HG03378 (cell line): ENCODE results near the gene NTSR2.

Source experiments
- ATAC-seq: cut with Tn5 transposase; IDR thresholded peaks from one replicate; pipeline ENCODE4 v1.9.1; 2021; ENCODE audit warnings: mild to moderate bottlenecking, moderate library complexity; ENCODE audit not compliant: unreplicated experiment

Gene NTSR2, protein sequence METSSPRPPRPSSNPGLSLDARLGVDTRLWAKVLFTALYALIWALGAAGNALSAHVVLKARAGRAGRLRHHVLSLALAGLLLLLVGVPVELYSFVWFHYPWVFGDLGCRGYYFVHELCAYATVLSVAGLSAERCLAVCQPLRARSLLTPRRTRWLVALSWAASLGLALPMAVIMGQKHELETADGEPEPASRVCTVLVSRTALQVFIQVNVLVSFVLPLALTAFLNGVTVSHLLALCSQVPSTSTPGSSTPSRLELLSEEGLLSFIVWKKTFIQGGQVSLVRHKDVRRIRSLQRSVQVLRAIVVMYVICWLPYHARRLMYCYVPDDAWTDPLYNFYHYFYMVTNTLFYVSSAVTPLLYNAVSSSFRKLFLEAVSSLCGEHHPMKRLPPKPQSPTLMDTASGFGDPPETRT

DNA sequence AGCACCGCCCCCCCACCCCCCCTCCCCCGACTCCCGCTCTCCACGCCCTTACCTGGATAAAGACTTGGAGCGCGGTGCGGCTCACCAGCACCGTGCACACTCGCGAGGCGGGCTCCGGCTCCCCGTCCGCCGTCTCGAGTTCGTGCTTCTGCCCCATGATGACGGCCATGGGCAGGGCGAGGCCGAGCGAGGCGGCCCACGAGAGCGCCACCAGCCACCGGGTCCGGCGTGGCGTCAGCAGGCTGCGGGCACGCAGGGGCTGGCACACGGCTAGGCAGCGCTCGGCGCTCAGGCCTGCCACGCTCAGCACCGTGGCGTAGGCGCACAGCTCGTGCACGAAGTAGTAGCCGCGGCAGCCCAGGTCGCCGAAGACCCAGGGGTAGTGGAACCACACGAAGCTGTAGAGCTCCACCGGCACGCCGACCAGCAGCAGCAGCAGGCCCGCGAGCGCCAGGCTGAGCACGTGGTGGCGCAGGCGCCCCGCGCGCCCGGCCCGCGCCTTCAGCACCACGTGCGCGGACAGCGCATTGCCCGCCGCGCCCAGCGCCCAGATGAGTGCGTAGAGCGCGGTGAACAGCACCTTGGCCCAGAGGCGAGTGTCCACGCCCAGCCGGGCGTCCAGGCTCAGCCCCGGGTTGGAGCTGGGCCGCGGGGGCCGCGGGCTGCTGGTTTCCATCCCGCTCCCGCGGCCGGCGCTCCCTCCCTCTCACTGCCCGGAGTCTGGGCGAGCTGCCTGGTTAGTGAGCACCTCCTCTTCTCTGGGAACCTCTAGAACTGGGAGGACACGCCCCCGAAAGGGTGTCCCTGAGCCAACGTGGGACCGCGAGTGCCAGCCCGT is at the start of gene NTSR2:
Gene NTSR2 (minus strand): TSS at position 742 of the 838 bp plus-strand sequence. CDS start 66 bp downstream, at position 676.
- no peak for ATAC-seq

DNA sequence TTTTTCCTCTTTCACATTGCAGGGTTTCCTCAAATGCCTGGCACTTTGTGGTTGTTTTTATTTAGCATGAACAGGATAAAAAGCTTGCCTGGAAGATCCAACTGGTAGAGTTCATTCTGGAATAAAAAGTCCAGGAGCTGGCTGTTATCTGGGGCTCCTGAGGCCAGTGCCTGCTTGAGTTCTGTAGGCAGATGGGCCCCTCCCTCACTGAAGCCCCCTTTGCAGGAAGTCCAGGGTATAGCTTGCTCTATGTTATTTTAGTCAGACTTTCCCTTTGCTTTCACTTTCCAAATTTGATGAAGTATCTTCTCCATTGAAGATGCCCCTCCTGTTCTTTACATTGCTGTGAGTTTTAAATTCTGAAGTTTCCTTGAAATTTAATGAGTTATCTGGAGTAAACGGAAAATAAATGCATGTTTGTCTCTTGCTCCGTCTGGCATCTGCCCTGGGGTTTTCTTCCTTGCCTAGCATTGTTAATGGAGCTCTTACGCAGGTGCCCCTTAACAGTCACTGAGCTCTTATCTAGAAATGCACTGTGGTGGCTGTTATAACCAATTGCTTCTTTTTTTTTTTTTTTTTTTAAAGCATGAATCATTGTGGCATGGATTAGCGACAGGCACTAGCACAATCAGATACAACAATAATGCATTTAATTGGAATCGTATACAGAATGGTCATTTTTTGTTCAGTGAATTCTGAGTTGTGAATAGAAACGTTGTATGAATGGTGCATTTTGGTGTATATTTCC is 49.4 kb upstream of the NTSR2 start:
- no peak for ATAC-seq

DNA sequence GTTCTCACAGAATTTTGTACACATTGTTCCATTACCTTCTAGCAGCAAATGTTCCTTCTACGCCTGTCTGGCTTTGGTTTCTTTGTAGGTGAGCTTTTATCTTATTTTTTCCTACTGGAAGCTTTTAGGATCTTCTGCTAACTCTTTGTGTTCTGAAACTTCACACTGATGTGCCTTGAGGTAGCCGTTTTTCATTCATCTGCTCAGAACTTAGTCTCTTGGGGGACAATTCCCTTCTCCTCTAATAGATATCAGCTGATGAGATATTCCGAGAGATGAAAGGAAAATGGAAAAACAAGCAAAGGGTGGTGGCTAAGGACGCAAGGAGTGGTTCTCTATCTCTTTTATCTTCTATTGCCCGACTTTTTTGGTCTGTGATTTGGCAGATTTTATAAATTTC is 48.6 kb upstream of the NTSR2 start:
- no peak for ATAC-seq

DNA sequence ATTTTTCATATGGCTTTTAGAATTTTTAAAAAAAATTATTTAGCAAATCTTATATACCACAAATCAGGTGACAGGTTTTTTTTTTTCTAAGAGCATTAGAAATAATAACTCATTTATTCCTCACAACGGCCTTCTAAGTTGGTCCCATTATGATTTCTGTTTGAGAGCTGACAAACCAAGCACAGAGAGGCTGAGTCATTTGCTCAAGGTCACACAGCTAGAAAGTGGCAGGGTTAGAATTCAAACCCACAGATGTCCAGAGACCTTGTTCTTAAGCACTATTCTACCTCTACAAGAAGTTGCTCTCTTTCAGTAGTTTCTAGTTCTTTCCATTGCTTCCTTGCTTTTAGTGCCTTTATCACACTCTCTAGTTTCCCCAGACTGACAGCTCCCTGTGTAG is 47.6 kb upstream of the NTSR2 start:
- no peak for ATAC-seq

DNA sequence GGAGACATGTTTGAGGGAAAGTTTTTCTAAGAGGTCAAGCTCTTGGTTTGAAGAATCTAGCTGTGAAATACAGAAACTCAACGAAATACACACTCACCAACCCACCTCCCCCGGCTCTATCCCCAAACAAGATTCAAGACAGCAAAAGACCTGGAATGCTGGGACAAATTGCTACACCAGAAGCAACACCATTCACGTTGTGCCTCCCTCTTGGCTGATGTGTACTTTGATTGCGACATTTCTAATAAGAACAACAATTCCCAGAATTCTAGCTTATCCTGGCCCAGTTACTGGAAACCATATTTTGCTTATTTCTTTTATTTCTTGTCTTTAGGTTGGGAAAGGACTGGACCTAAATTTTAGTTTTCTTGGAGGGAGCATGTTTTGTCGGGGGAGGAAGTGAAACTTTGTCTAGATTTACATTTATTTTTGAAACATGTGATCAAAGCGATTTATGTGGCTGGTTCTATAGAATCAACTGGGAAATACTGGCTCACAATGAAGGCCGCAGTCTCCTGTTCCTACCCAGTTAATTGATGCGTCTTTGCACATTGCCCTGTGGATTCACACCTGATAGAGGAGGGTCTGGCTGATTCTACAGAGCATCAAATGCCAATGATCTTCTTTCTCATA is 46.8 kb upstream of the NTSR2 start:
- no peak for ATAC-seq

DNA sequence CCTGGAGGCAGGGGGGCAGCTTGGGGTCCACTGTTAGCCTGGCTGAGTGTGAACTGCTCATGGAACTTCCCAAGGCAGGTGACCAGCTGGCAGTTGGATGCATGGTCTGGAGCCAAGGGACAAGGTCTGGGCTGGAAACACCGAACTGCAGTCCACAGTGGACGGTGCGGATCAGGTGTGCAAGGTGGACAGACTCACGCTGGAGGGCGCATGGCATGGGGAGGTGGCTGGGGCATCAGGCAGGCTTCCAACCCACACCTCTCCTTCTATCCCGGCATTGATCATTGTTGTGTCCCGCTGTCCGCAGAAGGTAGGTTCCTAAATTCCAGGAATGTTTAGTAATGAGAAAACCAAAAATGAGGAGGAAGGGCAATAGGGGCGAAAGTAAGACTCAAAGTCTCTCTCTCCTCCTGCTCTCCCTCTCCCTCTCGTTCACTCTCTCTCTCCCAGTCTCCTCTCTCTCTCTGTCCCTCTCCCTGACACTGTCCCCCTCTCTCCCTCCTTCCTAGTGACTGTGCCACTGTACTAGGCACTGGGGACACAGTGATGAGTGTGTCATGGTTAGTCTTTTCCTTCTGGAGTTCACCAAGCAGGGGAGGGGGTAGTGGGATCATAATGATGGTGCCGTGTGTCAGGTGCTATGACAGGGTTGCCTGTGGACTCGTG is 46.1 kb upstream of the NTSR2 start:
- ATAC-seq = no peak

DNA sequence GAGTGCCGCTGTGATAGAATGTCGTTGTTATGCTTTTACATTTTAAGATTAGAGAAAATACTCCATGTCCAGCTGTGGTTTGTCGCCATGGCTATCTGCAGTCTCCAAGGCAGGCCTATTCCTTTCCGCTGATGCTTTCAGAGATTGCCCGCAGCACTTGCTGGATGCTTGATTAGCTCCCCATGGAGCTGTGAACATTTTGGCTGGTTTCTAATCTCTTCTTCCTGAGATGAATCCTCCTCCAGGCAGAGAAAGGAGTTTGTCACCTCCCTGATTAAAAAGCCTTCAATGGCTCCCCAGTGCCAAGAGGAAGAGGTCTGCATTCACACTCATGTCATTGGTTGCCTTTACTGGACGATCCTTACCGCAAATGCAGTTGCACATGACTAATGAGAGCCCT is 43.8 kb upstream of the NTSR2 start:
- no peak for ATAC-seq

DNA sequence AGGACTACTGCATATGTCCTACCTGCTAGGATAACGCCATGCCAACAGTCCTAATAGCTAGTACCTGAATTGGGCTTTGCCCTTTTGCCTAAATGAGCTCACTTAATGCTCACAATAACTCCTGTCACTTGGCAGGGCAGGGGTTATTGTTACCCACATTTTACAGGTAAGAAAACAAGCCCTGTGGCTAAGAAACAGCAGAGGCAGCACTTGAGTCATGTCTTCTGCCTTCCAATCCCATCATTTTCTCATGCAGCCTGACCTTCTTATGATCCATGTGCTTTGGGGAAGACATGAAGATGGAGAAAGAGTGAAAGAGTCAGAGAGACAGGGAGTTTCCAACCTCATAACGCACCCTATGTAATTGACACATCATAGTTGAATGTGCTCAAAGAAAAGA is 42.9 kb upstream of the NTSR2 start:
- no peak for ATAC-seq

DNA sequence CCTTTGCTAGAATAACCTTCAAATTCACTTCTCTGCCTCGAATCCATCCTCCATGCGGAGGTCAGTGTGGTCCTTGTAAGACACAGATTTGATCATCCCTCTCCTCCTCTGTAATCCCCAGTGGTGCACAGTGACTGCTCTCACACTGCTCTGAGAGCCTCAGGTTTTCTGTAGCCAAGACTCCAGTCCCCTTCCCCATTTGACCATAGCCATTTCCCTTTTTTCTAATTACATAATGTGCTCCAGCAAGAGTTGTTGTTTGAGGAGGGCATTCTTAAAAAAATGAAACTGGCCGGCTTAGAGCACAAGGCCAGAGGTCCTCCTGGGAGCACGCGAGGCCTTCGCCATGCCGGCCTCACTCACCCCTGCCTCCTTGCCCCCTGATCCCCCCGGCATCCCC is 41.8 kb upstream of the NTSR2 start:
- ATAC-seq = no peak

DNA sequence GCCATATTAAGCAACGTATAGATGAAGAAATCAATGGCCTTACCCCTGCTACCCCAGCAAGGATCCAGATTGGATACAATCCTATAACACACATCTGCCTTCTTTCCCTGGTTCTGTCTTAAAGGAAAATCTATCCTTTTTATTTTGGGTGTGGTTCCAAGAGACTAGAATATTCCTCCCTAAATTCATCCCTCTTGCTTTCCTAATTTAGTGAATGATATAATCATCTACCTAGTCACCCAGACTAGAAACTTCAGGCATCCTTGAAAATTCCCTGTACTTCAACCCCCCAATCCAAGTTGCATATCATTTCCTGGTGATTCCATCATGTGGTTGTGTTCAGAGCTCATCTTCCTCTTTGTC is 41.3 kb upstream of the NTSR2 start:
- ATAC-seq = no peak

DNA sequence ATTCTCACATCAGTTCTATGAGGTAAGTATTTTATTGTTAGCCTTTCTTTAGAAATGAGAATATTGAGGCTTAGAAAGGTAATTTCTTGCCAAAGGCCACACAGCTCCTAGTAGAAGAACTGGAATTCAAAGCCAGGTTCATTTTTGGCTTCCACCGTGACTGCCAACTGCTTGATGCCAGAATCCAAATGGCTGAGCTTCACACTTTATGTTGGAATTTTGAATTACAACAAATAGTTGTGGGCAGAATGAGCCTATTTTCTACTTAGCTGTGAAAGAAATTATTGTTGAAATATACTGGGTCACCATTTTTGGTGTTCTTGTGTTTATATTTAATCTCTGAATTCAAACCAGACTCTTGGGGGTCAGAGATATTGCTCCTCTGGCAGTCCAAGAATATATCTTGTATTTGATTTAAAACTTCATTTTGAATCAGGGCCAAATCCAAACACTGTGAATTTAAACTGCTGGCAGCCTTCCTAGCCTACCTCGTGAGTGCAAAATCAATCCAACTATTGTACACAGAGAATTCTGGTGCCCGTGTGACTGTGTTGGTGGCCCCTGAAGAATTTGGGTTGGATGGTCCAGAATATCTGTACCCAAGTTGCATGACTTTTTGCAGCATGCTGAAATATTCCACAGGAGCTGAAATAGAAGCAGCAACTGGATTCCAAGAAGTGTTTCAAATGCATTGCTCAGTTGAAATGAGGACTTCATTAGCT is 40.8 kb upstream of the NTSR2 start:
- ATAC-seq = no peak

DNA sequence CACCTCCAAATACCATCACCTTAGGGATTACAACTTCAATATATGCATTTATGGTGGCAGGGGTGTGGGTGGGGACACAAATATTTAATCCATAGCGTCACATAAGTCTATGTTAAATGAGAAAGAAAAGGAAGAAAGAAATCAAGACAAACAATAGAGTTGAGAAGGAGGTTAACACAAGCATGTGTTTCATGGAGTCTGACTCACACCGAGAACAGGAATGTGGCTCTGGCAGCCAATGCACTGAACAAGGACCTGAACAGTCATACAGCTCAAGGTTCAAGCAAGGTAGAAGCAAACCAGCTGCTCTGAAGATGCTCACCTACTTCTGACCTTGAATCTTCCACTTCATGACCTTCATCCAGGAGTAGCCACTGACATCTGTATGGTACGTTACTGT is 40.2 kb upstream of the NTSR2 start:
- no peak for ATAC-seq

DNA sequence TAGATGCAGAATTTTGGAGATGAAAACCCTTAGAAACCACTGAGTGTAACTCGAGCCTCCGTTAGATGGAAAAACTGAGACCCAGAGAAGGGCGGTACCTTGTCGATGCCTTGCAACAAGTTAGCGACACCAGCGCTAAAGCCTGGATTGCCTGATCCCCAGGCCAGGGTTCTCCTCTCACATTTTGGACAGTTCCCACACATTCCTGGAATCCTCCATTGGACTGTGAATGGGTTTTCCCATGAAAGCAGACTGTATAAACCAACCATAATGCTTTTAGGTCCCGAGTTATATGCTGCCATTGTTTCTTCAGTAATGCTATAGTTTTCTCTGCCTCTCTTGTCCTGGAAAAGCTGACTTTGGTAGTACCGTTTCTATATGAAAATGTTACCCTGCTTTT is 39.3 kb upstream of the NTSR2 start:
- ATAC-seq = no peak

DNA sequence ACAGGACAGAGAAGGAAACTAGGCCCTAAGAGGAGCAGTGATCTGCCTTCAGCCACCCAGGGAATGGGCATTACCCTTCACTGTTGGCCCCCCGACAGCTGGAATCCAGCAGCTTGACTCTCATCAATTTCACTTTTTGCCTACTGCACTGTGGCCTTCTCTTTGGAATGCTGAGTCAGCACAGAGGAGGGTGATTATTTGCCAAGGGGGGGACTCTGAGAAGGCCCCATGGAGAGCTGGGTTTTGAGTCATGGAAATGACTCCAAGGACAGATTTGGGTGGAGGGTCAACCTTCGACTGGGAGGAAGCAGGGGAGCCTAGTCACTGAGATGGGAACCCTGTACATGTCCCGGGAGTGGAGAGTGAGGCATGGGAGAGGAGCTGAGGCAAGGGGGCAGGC is 38.1 kb upstream of the NTSR2 start:
- no peak for ATAC-seq

DNA sequence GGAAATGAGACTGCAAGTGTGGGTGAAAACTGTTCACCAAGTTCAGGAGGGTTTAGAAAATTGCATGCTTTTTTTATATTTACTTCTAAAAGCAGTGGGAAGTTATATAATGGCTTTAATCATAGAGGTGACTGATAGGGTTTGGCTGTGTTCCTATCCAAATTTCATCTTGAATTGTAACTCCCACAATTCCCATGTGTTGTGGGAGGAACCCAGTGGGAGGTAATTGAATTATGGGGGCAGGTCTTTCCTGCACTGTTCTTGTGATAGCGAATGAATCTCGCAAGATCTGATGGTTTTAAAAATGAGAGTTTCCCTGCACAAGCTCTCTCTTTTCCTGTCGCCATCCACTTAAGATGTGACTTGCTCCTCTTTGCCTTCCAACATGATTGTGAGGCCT is 35.7 kb upstream of the NTSR2 start:
- ATAC-seq = no peak

DNA sequence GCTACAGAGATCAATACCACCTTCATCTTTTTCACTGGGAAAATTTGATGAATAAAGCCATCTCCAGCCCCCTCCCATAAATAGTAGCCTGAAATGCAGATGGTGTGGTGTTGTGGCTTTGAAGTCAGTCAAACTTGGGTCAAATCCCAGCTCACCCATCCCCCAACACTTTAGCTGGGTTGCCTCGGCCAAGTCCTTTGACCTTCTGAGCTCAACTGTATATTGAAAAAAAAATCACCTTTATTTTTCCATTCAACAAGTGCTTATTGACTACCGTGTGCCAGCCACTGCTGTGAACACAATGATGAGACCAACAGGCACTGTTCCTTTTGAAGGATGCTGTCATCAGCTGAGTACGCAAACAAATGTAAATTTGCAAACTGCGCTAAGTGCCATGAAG is 35.1 kb upstream of the NTSR2 start:
- ATAC-seq = no peak

DNA sequence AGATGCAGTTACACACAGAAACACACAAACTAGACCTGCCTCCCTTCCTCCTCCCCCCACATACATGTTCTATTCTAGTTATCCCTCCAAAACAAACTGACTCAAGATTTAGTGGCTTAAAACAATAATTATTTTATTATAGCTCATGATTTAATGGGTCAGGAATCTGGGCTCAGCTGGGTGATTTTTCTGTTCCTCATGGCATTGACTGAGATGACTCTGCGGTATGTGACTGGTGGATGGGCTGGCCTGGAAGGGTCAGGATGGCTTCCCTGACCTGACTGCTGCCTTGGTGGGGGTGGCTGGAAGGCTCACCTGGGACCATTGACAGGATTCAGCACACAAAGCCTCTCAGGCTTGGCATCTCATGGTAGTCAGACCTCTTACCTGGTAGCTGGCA is 33.7 kb upstream of the NTSR2 start:
- no peak for ATAC-seq

DNA sequence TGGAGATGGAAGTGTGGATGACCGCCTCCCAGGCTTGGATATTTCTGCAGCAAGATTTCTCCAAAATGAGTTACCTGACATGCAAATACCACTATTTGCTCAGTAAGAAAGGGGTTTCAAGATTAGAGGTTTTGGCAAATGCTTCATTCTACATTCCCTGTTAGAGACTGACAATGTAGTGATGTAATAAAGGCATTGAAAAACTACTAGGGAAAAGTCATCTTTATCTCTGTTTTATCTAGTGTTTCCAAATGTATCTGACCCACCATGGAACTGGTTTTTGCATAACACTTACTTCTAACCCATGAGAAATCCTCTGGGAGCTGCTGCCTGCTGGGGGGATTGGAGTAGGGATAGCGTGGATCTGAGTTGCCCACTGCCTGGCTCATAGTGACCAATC is 33.0 kb upstream of the NTSR2 start:
- no peak for ATAC-seq

DNA sequence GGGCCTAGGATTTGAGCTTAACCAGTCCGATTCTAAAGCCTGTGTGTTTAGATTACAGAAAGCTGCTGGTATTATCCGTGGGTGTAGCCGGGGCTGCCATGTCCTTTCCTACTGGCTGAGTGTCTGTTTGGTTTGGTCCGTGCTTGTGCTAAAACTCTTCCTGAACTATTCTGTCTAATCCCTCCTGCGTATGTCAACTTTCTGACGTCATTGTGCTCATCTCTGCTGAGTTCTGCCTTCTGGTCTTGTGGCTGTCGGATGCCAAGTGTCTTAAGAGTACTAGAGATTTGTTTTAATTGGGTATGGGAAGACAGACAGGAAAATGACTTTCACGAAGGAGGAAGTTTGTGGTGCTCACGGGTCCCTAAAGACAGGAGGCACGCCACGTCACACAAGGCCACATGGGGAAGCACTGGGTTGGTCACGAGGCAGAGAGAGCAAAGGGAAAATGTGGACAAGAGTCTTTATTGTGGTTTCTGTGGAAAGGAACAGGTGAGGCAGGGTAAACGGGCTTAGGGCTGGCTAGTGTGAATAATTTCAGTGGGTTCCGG is 31.8 kb upstream of the NTSR2 start:
- no peak for ATAC-seq

DNA sequence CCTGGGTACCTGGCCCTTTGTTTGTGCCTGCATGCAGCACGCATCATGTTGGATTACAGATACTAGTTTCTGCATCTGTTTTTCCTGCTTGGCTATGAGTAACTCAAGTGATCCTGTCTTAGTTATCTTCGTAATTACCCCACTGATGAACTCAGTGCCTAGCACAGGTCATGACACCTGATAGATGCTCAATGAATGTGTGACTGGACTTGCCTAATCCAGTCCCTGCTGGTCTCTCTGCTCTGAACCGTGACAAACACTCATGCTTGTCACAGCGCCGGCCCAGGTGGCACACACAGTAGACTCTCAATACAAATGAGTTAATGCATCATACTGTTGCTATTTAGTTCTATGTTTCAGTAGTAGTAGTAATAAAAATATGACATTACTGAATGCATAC is 31.2 kb upstream of the NTSR2 start:
- no peak for ATAC-seq
